Uterus (tissue), 2 donors: ENCODE results near the gene SWI5.
"Not testable (repeated sequence)": the region's sequence is repeated elsewhere in the genome, so short reads cannot be mapped to it uniquely, and the experiment has no call there.

Experiments used
- POLR2A ChIP-seq, 2 donors: fragments of 450-650 bp; IDR thresholded peaks; one replicate each; pipeline ENCODE4 v1.6.1; 2016; ENCODE audit warnings: antibody characterized with exemption in 2 of 2, mild to moderate bottlenecking in 1 of 2, moderate library complexity in 1 of 2
- TF ChIP-seq, protein P1 (sequence below), 4 experiments: fragments of 200-600 bp in 2 of 4; fragments of 450-650 bp in 2 of 4; sonication (generic) in 2 of 4; IDR thresholded peaks; one replicate each; pipeline ENCODE4 v1.5.1; 2016 to 2019; ENCODE audit warnings: antibody characterized with exemption in 4 of 4, mild to moderate bottlenecking in 2 of 4, moderate library complexity in 1 of 4

GRCh38 chr9:128279088-128280073 lies 3.3 kb downstream of the SWI5 start:
- TF ChIP-seq, protein P1, sequence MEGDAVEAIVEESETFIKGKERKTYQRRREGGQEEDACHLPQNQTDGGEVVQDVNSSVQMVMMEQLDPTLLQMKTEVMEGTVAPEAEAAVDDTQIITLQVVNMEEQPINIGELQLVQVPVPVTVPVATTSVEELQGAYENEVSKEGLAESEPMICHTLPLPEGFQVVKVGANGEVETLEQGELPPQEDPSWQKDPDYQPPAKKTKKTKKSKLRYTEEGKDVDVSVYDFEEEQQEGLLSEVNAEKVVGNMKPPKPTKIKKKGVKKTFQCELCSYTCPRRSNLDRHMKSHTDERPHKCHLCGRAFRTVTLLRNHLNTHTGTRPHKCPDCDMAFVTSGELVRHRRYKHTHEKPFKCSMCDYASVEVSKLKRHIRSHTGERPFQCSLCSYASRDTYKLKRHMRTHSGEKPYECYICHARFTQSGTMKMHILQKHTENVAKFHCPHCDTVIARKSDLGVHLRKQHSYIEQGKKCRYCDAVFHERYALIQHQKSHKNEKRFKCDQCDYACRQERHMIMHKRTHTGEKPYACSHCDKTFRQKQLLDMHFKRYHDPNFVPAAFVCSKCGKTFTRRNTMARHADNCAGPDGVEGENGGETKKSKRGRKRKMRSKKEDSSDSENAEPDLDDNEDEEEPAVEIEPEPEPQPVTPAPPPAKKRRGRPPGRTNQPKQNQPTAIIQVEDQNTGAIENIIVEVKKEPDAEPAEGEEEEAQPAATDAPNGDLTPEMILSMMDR (IDR thresholded peaks at IDR 0.05), result not testable (repeated sequence)
- TF ChIP-seq POLR2A (IDR thresholded peaks at IDR 0.05), result not testable (repeated sequence)
